ENCODE measurements around the gene OVOL2. TPM values are rescaled to one million over a fixed set of nuclear protein-coding genes. Genes with fewer than 3 reads are reported as not detected.
A peak's percentile ranks its signal among the peaks of the same experiment; 100 is the strongest.

OVOL2 gene
- total and polyA plus RNA-seq, 2 of the 8 experiments (the other 6 are each of a cell fraction or from before 2014, with no cell fraction given), result 11.0 to 11.4 TPM

GRCh38 chr20:18007534-18008292, 50.0 kb downstream of the OVOL2 start:
- H3K23me2 ChIP-seq (ENCODE audit: low read depth, low read length), result no peaks in the 10 kb centered on the region
- no peak overlapping the region for H3K4me2 ChIP-seq (ENCODE audit: insufficient read depth in 1 of 2, low read depth in 2 of 2, low read length in 2 of 2)
- H4K91ac ChIP-seq (replicated peaks; ENCODE audit: insufficient read length, low read length), result no peak overlapping the region
- CTCF ChIA-PET (ENCODE audit: partially characterized antibody), result no interaction called here
- no peaks in the 10 kb centered on the region for H3K79me2 ChIP-seq (ENCODE audit: control insufficient read depth in 1 of 2, insufficient read depth in 2 of 2, low read length in 2 of 2)
- peaks cover 0 to 16% (median 8%) of the 10 kb centered on the region in 4 experiments; a peak in 6 of 7 replicates for H3K4me1 ChIP-seq (replicated peaks in 1 of 4; ENCODE audit: control insufficient read depth in 3 of 4, insufficient read depth in 4 of 4, low read length in 3 of 4)
- no peak overlapping the region for H3K18ac ChIP-seq (ENCODE audit: extremely low read depth, low read length)
- POLR2A ChIA-PET (ENCODE audit: partially characterized antibody), result interaction anchor here (0.6 kb wide), 2 partner anchors 12 to 14 kb away, joined by 3 read pairs; no protein-coding TSS in a partner anchor
- DNase-seq (ENCODE audit: low read depth in 1 of 2, low spot score in 2 of 2) (no peak), FAIRE-seq (no peak)
- no peak overlapping the region for H3K4ac ChIP-seq (replicated peaks; ENCODE audit: insufficient read length, low read depth, low read length)
- no peaks in the 10 kb centered on the region for H3K9me3 ChIP-seq (ENCODE audit: insufficient read depth in 2 of 2, low read depth in 1 of 2, low read length in 1 of 2)
- no peak overlapping the region; the same call in 1 of the 2 replicates for H2BK20ac ChIP-seq (ENCODE audit: low read length)
- no peak overlapping the region for H3K14ac ChIP-seq (ENCODE audit: insufficient read length)
- no peak overlapping the region for H3K27ac ChIP-seq (ENCODE audit: low read depth, low read length)
- TF ChIP-seq EZH2 (IDR thresholded peaks at IDR 0.05; ENCODE audit: low read depth, low read length, severe bottlenecking), result no peak
- no peak for TF ChIP-seq RAD21 (IDR thresholded peaks at IDR 0.05 in 1 of 2, conservative IDR thresholded peaks at IDR 0.05 in 1 of 2; ENCODE audit: low read depth in 2 of 2, low read length in 2 of 2)
- TF ChIP-seq SUZ12 (IDR thresholded peaks at IDR 0.05; ENCODE audit: low read length), result no peak
- no peaks in the 10 kb centered on the region for H3K27me3 ChIP-seq (replicated peaks in 1 of 4; ENCODE audit: control insufficient read depth in 3 of 4, extremely low read depth in 1 of 4, insufficient read depth in 3 of 4, low read length in 3 of 4)
- no peak overlapping the region for H2BK120ac ChIP-seq (replicated peaks; ENCODE audit: low read depth, low read length)
- WGBS, 2 experiments (ENCODE audit: extremely low coverage in 1 of 2, insufficient coverage in 1 of 2, insufficient read length in 1 of 2, insufficient replicate concordance in 2 of 2, low coverage in 1 of 2, low lambda C conversion rate in 2 of 2, missing lambda C conversion rate in 1 of 2), result 87% methylated on average over 19 of the region's 19 CpGs; no CpG with 5 or more reads in 1 of the 2 experiments
- H3K79me1 ChIP-seq (ENCODE audit: low read depth, low read length), result no peaks in the 10 kb centered on the region
- no peaks in the 10 kb centered on the region for H4K20me1 ChIP-seq (replicated peaks in 1 of 2; ENCODE audit: control insufficient read depth in 1 of 2, insufficient read depth in 2 of 2, low read length in 2 of 2)
- no peak overlapping the region for H2AFZ ChIP-seq (ENCODE audit: low read length)
- no peak overlapping the region; the same call in 1 of the 2 replicates for H2BK5ac ChIP-seq (ENCODE audit: low read depth, low read length)
- H3K23ac ChIP-seq (ENCODE audit: insufficient read length), result no peak overlapping the region
- H2BK12ac ChIP-seq (ENCODE audit: low read depth, low read length), result peak overlapping the region; percentile 39; the same call in 1 of the 2 replicates
- no peak overlapping the region for H2AK5ac ChIP-seq (ENCODE audit: low read depth, low read length)
- H3K56ac ChIP-seq (replicated peaks; ENCODE audit: insufficient read length, low read depth, low read length), result no peak overlapping the region
- H3K36me3 ChIP-seq (ENCODE audit: control insufficient read depth in 2 of 4, insufficient read depth in 4 of 4, low read length in 3 of 4), result no peaks in the 10 kb centered on the region; a peak in 1 of 8 replicates
- no peak overlapping the region for H3K4me3 ChIP-seq (ENCODE audit: extremely low read depth in 1 of 4, insufficient read depth in 2 of 4, low read depth in 3 of 4, low read length in 4 of 4)
- peak overlapping the region; percentile 17; the same call in 1 of the 2 replicates for H4K8ac ChIP-seq (ENCODE audit: extremely low read depth, insufficient read depth, low read length)
- H3K9ac ChIP-seq (replicated peaks in 1 of 4; ENCODE audit: extremely low read depth in 1 of 4, low read depth in 3 of 4, low read length in 3 of 4), result no peak overlapping the region
- no peak overlapping the region for H4K5ac ChIP-seq (ENCODE audit: insufficient read length, low read depth, low read length)
- no peak overlapping the region for H2BK15ac ChIP-seq (ENCODE audit: low read length)
